Activated naive CD4-positive, alpha-beta T cell treated with anti-CD3 and anti-CD28 coated beads for 36 hours (primary cell): ENCODE measurements around the gene DDX24. TPM values are rescaled to one million over a fixed set of nuclear protein-coding genes. Genes with fewer than 3 reads are reported as not detected.

ENCODE experiments used
- CTCF ChIA-PET: fragments of 350-600 bp; sonication (Branson Sonifier 250); formaldehyde crosslinking; loops from one replicate; lab custom pipeline; 2021; ENCODE audit warnings: antibody characterized with exemption; lab: Charles Lee
- DNase-seq: peaks from one replicate; pipeline ENCODE4 v3.0.0-alpha.2; 2020
- H3K27ac Mint-ChIP-seq: one replicate; pipeline ENCODE4 v1.8.0; 2021; ENCODE audit warnings: mild to moderate bottlenecking, mixed read lengths
- H3K27me3 Mint-ChIP-seq: one replicate; pipeline ENCODE4 v1.8.0; 2021; ENCODE audit warnings: low read depth, mixed read lengths
- H3K36me3 Mint-ChIP-seq: one replicate; pipeline ENCODE4 v1.8.0; 2021; ENCODE audit warnings: low read depth, mixed read lengths
- H3K4me1 Mint-ChIP-seq: one replicate; pipeline ENCODE4 v1.8.0; 2021; ENCODE audit warnings: low read depth, mixed read lengths
- H3K4me3 Mint-ChIP-seq: one replicate; pipeline ENCODE4 v1.8.0; 2021; ENCODE audit warnings: mild to moderate bottlenecking, moderate library complexity, mixed read lengths
- H3K9me3 Mint-ChIP-seq: one replicate; pipeline ENCODE4 v1.8.0; 2021; ENCODE audit warnings: mixed read lengths
- intact Hi-C: fragments of 100-400 bp; cut with micrococcal nuclease; formaldehyde crosslinking; loops from one replicate; pipeline ENCODE4 v1.15.1; 2023
- total RNA-seq, 2 experiments: library from RNA; stranded (reverse); gene quantifications; one replicate each; pipeline ENCODE4 v1.2.3, GENCODE V29; 2021

DDX24 gene
- total RNA-seq, 2 experiments from 2014 or later, result 190 to 200 TPM

- no peaks in the 10 kb centered on the region for H3K36me3 Mint-ChIP-seq
Observed at GRCh38 chr14:94098326-94098992, 17.5 kb upstream of the DDX24 start.

GRCh38 chr14:94097091-94097490 lies 16.1 kb upstream of the DDX24 start:
- intact Hi-C loops, result no loop called here
- H3K36me3 Mint-ChIP-seq, result no peaks in the 10 kb centered on the region
- H3K9me3 Mint-ChIP-seq, result no peaks in the 10 kb centered on the region
- DNase-seq, result no peak
- H3K4me3 Mint-ChIP-seq, result no peak overlapping the region
- no peak overlapping the region for H3K27ac Mint-ChIP-seq
- CTCF ChIA-PET, result no interaction called here
- no peaks in the 10 kb centered on the region for H3K4me1 Mint-ChIP-seq
- H3K27me3 Mint-ChIP-seq, result no peaks in the 10 kb centered on the region

More at GRCh38 chr14:94098326-94098992, 17.5 kb upstream of the DDX24 start:
- intact Hi-C loops, result no loop called here
- Mint-ChIP-seq H3K4me3 (no peak overlapping the region), H3K9me3 (no peaks in the 10 kb centered on the region), H3K4me1 (no peaks in the 10 kb centered on the region), H3K27ac (no peak overlapping the region), H3K27me3 (no peaks in the 10 kb centered on the region)
- DNase-seq, result no peak
- CTCF ChIA-PET, result no interaction called here

GRCh38 chr14:94093418-94093817 lies 12.4 kb upstream of the DDX24 start:
- Mint-ChIP-seq H3K27ac (no peak overlapping the region), H3K27me3 (no peaks in the 10 kb centered on the region), H3K36me3 (no peaks in the 10 kb centered on the region), H3K9me3 (no peaks in the 10 kb centered on the region), H3K4me3 (no peak overlapping the region), H3K4me1 (no peaks in the 10 kb centered on the region)
- no peak for DNase-seq
- intact Hi-C loops, result no loop called here
- CTCF ChIA-PET, result interaction anchor here (0.6 kb wide), 1 partner anchor 29 kb away, joined by 3 read pairs; no protein-coding TSS in a partner anchor

GRCh38 chr14:94089479-94089878 lies 8.5 kb upstream of the DDX24 start:
- H3K4me1 Mint-ChIP-seq, result no peaks in the 10 kb centered on the region

GRCh38 chr14:94088516-94088915 lies 7.5 kb upstream of the DDX24 start:
- no peak overlapping the region for H3K4me3 Mint-ChIP-seq
- H3K36me3 Mint-ChIP-seq, result peaks cover 2% of the 10 kb centered on the region
- no peak overlapping the region for H3K27ac Mint-ChIP-seq
- no peaks in the 10 kb centered on the region for H3K4me1 Mint-ChIP-seq
- CTCF ChIA-PET, result interaction anchor here (0.6 kb wide), 1 partner anchor 68 kb away, joined by 3 read pairs; no protein-coding TSS in a partner anchor
- H3K27me3 Mint-ChIP-seq, result no peaks in the 10 kb centered on the region
- no peak for DNase-seq
- H3K9me3 Mint-ChIP-seq, result no peaks in the 10 kb centered on the region
- intact Hi-C loops, result no loop called here

More at GRCh38 chr14:94089479-94089878, 8.5 kb upstream of the DDX24 start:
- Mint-ChIP-seq H3K9me3 (no peaks in the 10 kb centered on the region), H3K4me3 (no peak overlapping the region), H3K27me3 (no peaks in the 10 kb centered on the region), H3K36me3 (peaks cover 2% of the 10 kb centered on the region), H3K27ac (no peak overlapping the region)
- intact Hi-C loops, result no loop called here
- CTCF ChIA-PET, result no interaction called here
- no peak for DNase-seq

- Mint-ChIP-seq H3K4me3 (no peak overlapping the region), H3K36me3 (peaks cover 2% of the 10 kb centered on the region), H3K4me1 (no peaks in the 10 kb centered on the region), H3K27ac (no peak overlapping the region), H3K9me3 (no peaks in the 10 kb centered on the region), H3K27me3 (no peaks in the 10 kb centered on the region)
- CTCF ChIA-PET, result no interaction called here
- intact Hi-C loops, result no loop called here
- no peak for DNase-seq
Observed at GRCh38 chr14:94087891-94088290, 6.9 kb upstream of the DDX24 start.

- no peaks in the 10 kb centered on the region for H3K9me3 Mint-ChIP-seq
- H3K36me3 Mint-ChIP-seq, result peaks cover 36% of the 10 kb centered on the region
- no peaks in the 10 kb centered on the region for H3K27me3 Mint-ChIP-seq
- H3K27ac Mint-ChIP-seq, result peak overlapping the region; percentile 98
- CTCF ChIA-PET, result interaction anchor here (0.6 to 3.5 kb wide), 8 partner anchors 45 to 403 kb away, joined by 3 to 14 read pairs (median 3); no protein-coding TSS in a partner anchor
- peaks cover 38% of the 10 kb centered on the region for H3K4me1 Mint-ChIP-seq
- H3K4me3 Mint-ChIP-seq, result peak overlapping the region; percentile 98
- intact Hi-C loops, result loop anchor here (1.0 to 5.0 kb wide), 9 partner anchors 8 to 1076 kb away; partner anchors contain the start of genes DICER1, IFI27L2 and OTUB2
- DNase-seq, result peak; percentile 12
Observed at GRCh38 chr14:94081386-94081820, 401 bp upstream of the DDX24 start.

GRCh38 chr14:94079891-94080620 lies 946 bp downstream of the DDX24 start:
- peaks cover 46% of the 10 kb centered on the region for H3K36me3 Mint-ChIP-seq
- DNase-seq, result no peak
- H3K4me1 Mint-ChIP-seq, result peaks cover 50% of the 10 kb centered on the region
- CTCF ChIA-PET, result interaction anchor here (0.7 to 3.5 kb wide), 3 partner anchors 44 to 405 kb away, joined by 4 to 14 read pairs (median 13); no protein-coding TSS in a partner anchor
- no peaks in the 10 kb centered on the region for H3K27me3 Mint-ChIP-seq
- peaks cover 7% of the 10 kb centered on the region for H3K9me3 Mint-ChIP-seq
- peak overlapping the region; percentile 98 for H3K4me3 Mint-ChIP-seq
- H3K27ac Mint-ChIP-seq, result peak overlapping the region; percentile 98
- intact Hi-C loops, result loop anchor here (2.0 to 5.0 kb wide), 4 partner anchors 13 to 1077 kb away; partner anchors contain the start of gene DICER1

GRCh38 chr14:94077823-94078222 lies 3.2 kb downstream of the DDX24 start:
- Mint-ChIP-seq H3K4me3 (peak overlapping the region; percentile 98), H3K27me3 (no peaks in the 10 kb centered on the region), H3K4me1 (peaks cover 58% of the 10 kb centered on the region), H3K36me3 (peaks cover 59% of the 10 kb centered on the region), H3K9me3 (peaks cover 15% of the 10 kb centered on the region), H3K27ac (peak overlapping the region; percentile 22)
- DNase-seq, result no peak
- intact Hi-C loops, result no loop called here
- CTCF ChIA-PET, result no interaction called here

GRCh38 chr14:94077111-94077821 lies 3.7 kb downstream of the DDX24 start:
- Mint-ChIP-seq H3K27me3 (no peaks in the 10 kb centered on the region), H3K9me3 (peaks cover 17% of the 10 kb centered on the region), H3K4me3 (peak overlapping the region; percentile 68), H3K4me1 (peaks cover 60% of the 10 kb centered on the region), H3K27ac (peak overlapping the region; percentile 22), H3K36me3 (peaks cover 62% of the 10 kb centered on the region)
- DNase-seq, result no peak
- CTCF ChIA-PET, result interaction anchor here (0.6 kb wide), 1 partner anchor 27 kb away, joined by 7 read pairs; no protein-coding TSS in a partner anchor
- intact Hi-C loops, result no loop called here

- Mint-ChIP-seq H3K4me1 (peaks cover 70% of the 10 kb centered on the region), H3K27me3 (no peaks in the 10 kb centered on the region), H3K4me3 (peak overlapping the region; percentile 8), H3K27ac (no peak overlapping the region), H3K9me3 (peaks cover 32% of the 10 kb centered on the region), H3K36me3 (peaks cover 75% of the 10 kb centered on the region)
- no peak for DNase-seq
- CTCF ChIA-PET, result no interaction called here
- intact Hi-C loops, result no loop called here
Observed at GRCh38 chr14:94075008-94075407, 6.0 kb downstream of the DDX24 start.

- CTCF ChIA-PET, result interaction anchor here (0.6 kb wide), 1 partner anchor 135 kb away, joined by 3 read pairs; no protein-coding TSS in a partner anchor
- peaks cover 70% of the 10 kb centered on the region for H3K4me1 Mint-ChIP-seq
Observed at GRCh38 chr14:94074534-94074933, 6.5 kb downstream of the DDX24 start.

More at GRCh38 chr14:94074534-94074933, 6.5 kb downstream of the DDX24 start:
- Mint-ChIP-seq H3K36me3 (peaks cover 76% of the 10 kb centered on the region), H3K27ac (no peak overlapping the region), H3K27me3 (no peaks in the 10 kb centered on the region), H3K4me3 (peak overlapping the region; percentile 39), H3K9me3 (peaks cover 36% of the 10 kb centered on the region)
- intact Hi-C loops, result no loop called here
- DNase-seq, result no peak
